ENCODE data around the gene PRICKLE4.

PRICKLE4 gene

DNA sequence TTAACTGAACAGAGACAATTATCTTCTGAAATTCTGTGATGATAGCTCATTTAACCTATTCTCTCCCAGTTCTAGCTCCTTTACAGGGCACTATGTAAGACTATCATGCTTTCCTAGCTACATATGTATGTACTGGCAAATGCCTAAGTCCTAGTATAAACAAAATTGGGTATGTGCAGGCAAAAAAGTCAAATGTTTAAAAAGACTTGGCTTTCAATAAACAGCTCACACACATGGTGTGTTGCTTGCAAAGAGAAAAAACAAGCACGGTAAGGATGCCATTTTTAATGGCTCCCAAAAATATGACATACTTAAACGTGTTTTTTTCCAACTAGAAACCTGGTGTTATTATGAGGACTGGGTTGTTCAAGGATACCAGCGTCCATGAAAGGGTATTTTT, 51.7 kb downstream of the PRICKLE4 start:
- no peak overlapping the region for H3K4me3 ChIP-seq (ENCODE audit: insufficient read depth, low read length, poor library complexity, severe bottlenecking)
- H4K20me1 ChIP-seq (ENCODE audit: low read depth, low read length) = no peaks in the 10 kb centered on the region
- H3F3A ChIP-seq (ENCODE audit: insufficient read depth) = peaks cover 3% of the 10 kb centered on the region; the same call in 1 of the 2 replicates
- H3K9ac ChIP-seq (ENCODE audit: low read length) = no peak overlapping the region
- peaks cover 7% of the 10 kb centered on the region; the same call in 1 of the 2 replicates for H3K36me3 ChIP-seq (ENCODE audit: low read length)
- no peak overlapping the region for H2AFZ ChIP-seq (ENCODE audit: low read depth, low read length, severe bottlenecking)
- no peak overlapping the region for H3K4me2 ChIP-seq (ENCODE audit: low read depth, low read length, poor library complexity, severe bottlenecking)
- no peaks in the 10 kb centered on the region for H3K27me3 ChIP-seq (ENCODE audit: low read length)
- no peak overlapping the region for H3K27ac ChIP-seq (ENCODE audit: low read depth, low read length)
- no peaks in the 10 kb centered on the region for H3K9me3 ChIP-seq (ENCODE audit: insufficient read depth, low read length)
- H3K9me2 ChIP-seq (replicated peaks; ENCODE audit: insufficient read depth, low read length) = no peaks in the 10 kb centered on the region
- no peak for TF ChIP-seq EZH2phosphoT487 (conservative IDR thresholded peaks at IDR 0.05; ENCODE audit: low read length)
- TF ChIP-seq, protein P1, sequence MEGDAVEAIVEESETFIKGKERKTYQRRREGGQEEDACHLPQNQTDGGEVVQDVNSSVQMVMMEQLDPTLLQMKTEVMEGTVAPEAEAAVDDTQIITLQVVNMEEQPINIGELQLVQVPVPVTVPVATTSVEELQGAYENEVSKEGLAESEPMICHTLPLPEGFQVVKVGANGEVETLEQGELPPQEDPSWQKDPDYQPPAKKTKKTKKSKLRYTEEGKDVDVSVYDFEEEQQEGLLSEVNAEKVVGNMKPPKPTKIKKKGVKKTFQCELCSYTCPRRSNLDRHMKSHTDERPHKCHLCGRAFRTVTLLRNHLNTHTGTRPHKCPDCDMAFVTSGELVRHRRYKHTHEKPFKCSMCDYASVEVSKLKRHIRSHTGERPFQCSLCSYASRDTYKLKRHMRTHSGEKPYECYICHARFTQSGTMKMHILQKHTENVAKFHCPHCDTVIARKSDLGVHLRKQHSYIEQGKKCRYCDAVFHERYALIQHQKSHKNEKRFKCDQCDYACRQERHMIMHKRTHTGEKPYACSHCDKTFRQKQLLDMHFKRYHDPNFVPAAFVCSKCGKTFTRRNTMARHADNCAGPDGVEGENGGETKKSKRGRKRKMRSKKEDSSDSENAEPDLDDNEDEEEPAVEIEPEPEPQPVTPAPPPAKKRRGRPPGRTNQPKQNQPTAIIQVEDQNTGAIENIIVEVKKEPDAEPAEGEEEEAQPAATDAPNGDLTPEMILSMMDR (IDR thresholded peaks at IDR 0.05; ENCODE audit: insufficient read depth, low read length, poor library complexity, severe bottlenecking) = no peak
- H3K79me2 ChIP-seq (ENCODE audit: insufficient read depth, low read length) = peaks cover 5% of the 10 kb centered on the region; the same call in 1 of the 2 replicates

DNA sequence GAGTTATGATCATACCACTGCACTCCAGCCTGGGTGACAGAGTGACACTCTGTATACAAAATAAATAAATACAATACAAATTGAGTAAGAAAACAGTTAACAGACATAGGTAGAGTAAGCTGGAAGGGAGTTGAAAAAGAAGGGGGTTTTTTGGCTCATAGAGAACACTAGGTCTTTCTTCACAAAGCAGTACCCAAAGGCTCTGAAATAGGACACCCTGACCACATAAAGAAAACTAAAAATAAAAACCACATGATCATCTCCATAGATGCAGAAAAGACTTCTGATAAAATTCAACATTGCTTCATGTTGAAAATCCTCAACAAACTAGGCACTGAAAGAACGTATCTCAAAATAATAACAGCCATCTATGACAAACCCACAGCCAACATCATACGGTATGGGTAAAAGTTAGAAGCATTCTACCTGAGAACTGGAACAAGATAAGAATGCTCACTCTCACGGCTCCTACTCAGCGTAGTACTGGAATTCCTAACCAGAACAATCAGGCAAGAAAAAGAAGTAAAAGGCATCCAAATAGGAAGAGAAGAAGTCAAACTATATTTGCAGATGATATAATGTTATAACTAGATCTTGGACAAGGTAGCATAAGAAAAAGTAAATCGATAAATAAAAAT, 55.6 kb downstream of the PRICKLE4 start:
- Histone ChIP-seq H3K79me2 (ENCODE audit: insufficient read depth, low read length) (peaks cover 10% of the 10 kb centered on the region; the same call in 1 of the 2 replicates), H3K9me3 (ENCODE audit: insufficient read depth, low read length) (no peaks in the 10 kb centered on the region), H3K36me3 (ENCODE audit: low read length) (no peaks in the 10 kb centered on the region), H3K9me2 (replicated peaks; ENCODE audit: insufficient read depth, low read length) (no peaks in the 10 kb centered on the region), H3K4me2 (ENCODE audit: low read depth, low read length, poor library complexity, severe bottlenecking) (peak overlapping the region; percentile 22), H3K9ac (ENCODE audit: low read length) (no peak overlapping the region), H4K20me1 (ENCODE audit: low read depth, low read length) (no peaks in the 10 kb centered on the region), H3K27ac (ENCODE audit: low read depth, low read length) (peak overlapping the region; percentile 31), H3F3A (ENCODE audit: insufficient read depth) (no peaks in the 10 kb centered on the region), H3K4me3 (ENCODE audit: insufficient read depth, low read length, poor library complexity, severe bottlenecking) (no peak overlapping the region), H2AFZ (ENCODE audit: low read depth, low read length, severe bottlenecking) (no peak overlapping the region), H3K27me3 (ENCODE audit: low read length) (no peaks in the 10 kb centered on the region)
- TF ChIP-seq EZH2phosphoT487 (conservative IDR thresholded peaks at IDR 0.05; ENCODE audit: low read length) = no peak
- TF ChIP-seq, protein P1 (IDR thresholded peaks at IDR 0.05; ENCODE audit: insufficient read depth, low read length, poor library complexity, severe bottlenecking) = no peak

DNA sequence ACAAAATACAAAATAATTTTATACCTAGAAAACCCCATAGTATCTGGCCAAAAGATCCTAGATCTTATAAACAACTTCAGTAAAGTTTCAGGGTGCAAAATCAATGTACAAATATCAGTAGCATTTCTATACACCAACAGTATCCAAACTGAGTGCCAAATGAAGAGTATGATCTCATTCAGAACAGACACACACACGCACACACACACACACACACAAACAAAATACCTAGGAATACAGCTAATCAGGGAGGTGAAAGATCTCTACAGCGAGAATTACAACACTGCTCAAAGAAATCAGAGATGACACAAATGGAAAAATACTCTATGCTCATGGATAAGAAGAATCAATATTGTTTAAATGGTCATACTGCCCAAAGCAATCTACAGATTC, 56.1 kb downstream of the PRICKLE4 start:
- Histone ChIP-seq H3K9me3 (ENCODE audit: insufficient read depth, low read length) (no peaks in the 10 kb centered on the region), H3K27ac (ENCODE audit: low read depth, low read length) (peak overlapping the region; percentile 31; the same call in 1 of the 2 replicates), H3K27me3 (ENCODE audit: low read length) (no peaks in the 10 kb centered on the region), H3K9me2 (replicated peaks; ENCODE audit: insufficient read depth, low read length) (no peaks in the 10 kb centered on the region), H2AFZ (ENCODE audit: low read depth, low read length, severe bottlenecking) (no peak overlapping the region), H3K79me2 (ENCODE audit: insufficient read depth, low read length) (peaks cover 10% of the 10 kb centered on the region; the same call in 1 of the 2 replicates), H3K4me2 (ENCODE audit: low read depth, low read length, poor library complexity, severe bottlenecking) (peak overlapping the region; percentile 22), H3F3A (ENCODE audit: insufficient read depth) (no peaks in the 10 kb centered on the region), H3K36me3 (ENCODE audit: low read length) (no peaks in the 10 kb centered on the region), H3K9ac (ENCODE audit: low read length) (no peak overlapping the region), H3K4me3 (ENCODE audit: insufficient read depth, low read length, poor library complexity, severe bottlenecking) (no peak overlapping the region), H4K20me1 (ENCODE audit: low read depth, low read length) (no peaks in the 10 kb centered on the region)
- TF ChIP-seq, protein P1 (IDR thresholded peaks at IDR 0.05; ENCODE audit: insufficient read depth, low read length, poor library complexity, severe bottlenecking) = no peak
- TF ChIP-seq EZH2phosphoT487 (conservative IDR thresholded peaks at IDR 0.05; ENCODE audit: low read length) = no peak
